Brain pericyte (primary cell): ENCODE results near the gene POR.

Experiments used
- DNase-seq: peaks from one replicate; pipeline ENCODE4 v3.0.0-alpha.2; 2012; ENCODE audit warnings: low read depth, low spot score

POR gene

GRCh38 chr7:75971961-75972763 lies 57.2 kb downstream of the POR start:
- DNase-seq, result no peak

GRCh38 chr7:75977743-75978142 lies 62.8 kb downstream of the POR start:
- no peak for DNase-seq

- DNase-seq, result no peak
Measured at GRCh38 chr7:75979759-75980429, 64.9 kb downstream of the POR start.

GRCh38 chr7:75980430-75981202 lies 65.7 kb downstream of the POR start:
- DNase-seq, result no peak

- no peak for DNase-seq
Measured at GRCh38 chr7:75981203-75981452, 66.2 kb downstream of the POR start.

- no peak for DNase-seq
Measured at GRCh38 chr7:75981453-75982305, 66.7 kb downstream of the POR start.

- DNase-seq, result no peak
Measured at GRCh38 chr7:75982306-75983064, 67.5 kb downstream of the POR start.

- DNase-seq, result no peak
Measured at GRCh38 chr7:75983471-75984129, 68.6 kb downstream of the POR start.

- DNase-seq, result no peak
Measured at GRCh38 chr7:75984130-75985008, 69.4 kb downstream of the POR start.

GRCh38 chr7:75985009-75985517 lies 70.1 kb downstream of the POR start:
- DNase-seq, result no peak

- no peak for DNase-seq
Measured at GRCh38 chr7:75985518-75986146, 70.7 kb downstream of the POR start.

- no peak for DNase-seq
Measured at GRCh38 chr7:75986147-75986781, 71.3 kb downstream of the POR start.

GRCh38 chr7:75987026-75987804 lies 72.3 kb downstream of the POR start:
- DNase-seq, result no peak

- no peak for DNase-seq
Measured at GRCh38 chr7:75987805-75988567, 73.0 kb downstream of the POR start.

- DNase-seq, result no peak
Measured at GRCh38 chr7:75988568-75989499, 73.9 kb downstream of the POR start.
